ENCODE data around the gene NDE1. TPM values are rescaled to one million over a fixed set of nuclear protein-coding genes. Genes with fewer than 3 reads are reported as not detected.

Gene NDE1
- total RNA-seq, 1 donor from 2014 or later, result 48.2 TPM

- H3K27ac Mint-ChIP-seq, result peak overlapping the region; percentile 44
- DNase-seq (ENCODE audit: low spot score in 2 of 2, unreplicated experiment in 2 of 2), result no peak
- H3K9me3 Mint-ChIP-seq, result no peaks in the 10 kb centered on the region
- H3K4me1 Mint-ChIP-seq, result no peaks in the 10 kb centered on the region
- H3K27me3 Mint-ChIP-seq (ENCODE audit: low read depth), result no peaks in the 10 kb centered on the region
- H3K4me3 Mint-ChIP-seq, result no peak overlapping the region
- no peak for TF ChIP-seq CTCF (IDR thresholded peaks at IDR 0.05; ENCODE audit: unreplicated experiment)
- peaks cover 11% of the 10 kb centered on the region for H3K36me3 Mint-ChIP-seq
Observed at GRCh38 chr16:15672514-15673167, 22.6 kb downstream of the NDE1 start.

GRCh38 chr16:15674571-15674970 is 24.5 kb downstream of the NDE1 start:
- Mint-ChIP-seq H3K4me3 (no peak overlapping the region), H3K36me3 (peaks cover 16% of the 10 kb centered on the region)

GRCh38 chr16:15676506-15676905 is 26.5 kb downstream of the NDE1 start:
- Mint-ChIP-seq H3K4me3 (no peak overlapping the region), H3K4me1 (no peaks in the 10 kb centered on the region), H3K27ac (no peak overlapping the region), H3K36me3 (peaks cover 13% of the 10 kb centered on the region), H3K27me3 (ENCODE audit: low read depth) (no peaks in the 10 kb centered on the region), H3K9me3 (no peaks in the 10 kb centered on the region)
- no peak for TF ChIP-seq CTCF (IDR thresholded peaks at IDR 0.05; ENCODE audit: unreplicated experiment)
- DNase-seq (ENCODE audit: low spot score in 2 of 2, unreplicated experiment in 2 of 2), result no peak

More at GRCh38 chr16:15674571-15674970, 24.5 kb downstream of the NDE1 start:
- no peak overlapping the region for H3K27ac Mint-ChIP-seq
- DNase-seq (ENCODE audit: low spot score in 2 of 2, unreplicated experiment in 2 of 2), result no peak
- no peaks in the 10 kb centered on the region for H3K4me1 Mint-ChIP-seq
- H3K9me3 Mint-ChIP-seq, result no peaks in the 10 kb centered on the region
- no peak for TF ChIP-seq CTCF (IDR thresholded peaks at IDR 0.05; ENCODE audit: unreplicated experiment)
- no peaks in the 10 kb centered on the region for H3K27me3 Mint-ChIP-seq (ENCODE audit: low read depth)

- Mint-ChIP-seq H3K4me3 (no peak overlapping the region), H3K36me3 (peaks cover 13% of the 10 kb centered on the region), H3K9me3 (no peaks in the 10 kb centered on the region), H3K27me3 (ENCODE audit: low read depth) (no peaks in the 10 kb centered on the region), H3K4me1 (no peaks in the 10 kb centered on the region), H3K27ac (no peak overlapping the region)
- no peak for DNase-seq (ENCODE audit: low spot score in 2 of 2, unreplicated experiment in 2 of 2)
- TF ChIP-seq CTCF (IDR thresholded peaks at IDR 0.05; ENCODE audit: unreplicated experiment), result no peak
Observed at GRCh38 chr16:15677447-15677846, 27.4 kb downstream of the NDE1 start.

DNA sequence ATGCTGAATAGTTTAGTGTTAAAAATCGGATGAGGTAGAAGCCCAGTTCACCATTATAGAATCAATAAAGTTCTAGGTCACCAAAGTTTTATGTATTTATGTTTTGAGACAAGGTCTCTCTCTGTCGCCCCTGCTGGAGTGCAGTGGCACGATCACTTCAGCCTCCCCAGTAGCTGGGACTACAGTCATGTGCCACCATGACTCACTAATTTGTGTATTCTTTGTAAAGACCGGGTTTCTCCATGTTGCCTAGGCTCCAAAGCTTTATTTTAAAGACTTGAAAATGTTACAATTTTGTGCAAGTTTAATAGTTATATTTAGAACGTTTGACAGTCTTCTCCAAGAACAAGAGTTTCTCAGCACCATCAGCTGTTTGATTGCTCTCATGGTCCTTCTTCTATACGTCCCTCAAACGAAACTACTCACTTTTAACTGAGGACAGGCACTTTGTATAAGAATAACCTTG is 32.1 kb downstream of the NDE1 start:
- no peak overlapping the region for H3K27ac Mint-ChIP-seq
- no peak for TF ChIP-seq CTCF (IDR thresholded peaks at IDR 0.05; ENCODE audit: unreplicated experiment)
- no peaks in the 10 kb centered on the region for H3K27me3 Mint-ChIP-seq (ENCODE audit: low read depth)
- no peak for DNase-seq (ENCODE audit: low spot score in 2 of 2, unreplicated experiment in 2 of 2)
- peaks cover 24% of the 10 kb centered on the region for H3K36me3 Mint-ChIP-seq
- H3K9me3 Mint-ChIP-seq, result no peaks in the 10 kb centered on the region
- no peak overlapping the region for H3K4me3 Mint-ChIP-seq
- no peaks in the 10 kb centered on the region for H3K4me1 Mint-ChIP-seq
